Measurements from ENCODE around the gene RPL38. TPM values are rescaled to one million over a fixed set of nuclear protein-coding genes. Genes with fewer than 3 reads are reported as not detected.

RPL38 gene
- total RNA-seq, 1 experiment from 2014 or later, result 3,689 TPM

DNA sequence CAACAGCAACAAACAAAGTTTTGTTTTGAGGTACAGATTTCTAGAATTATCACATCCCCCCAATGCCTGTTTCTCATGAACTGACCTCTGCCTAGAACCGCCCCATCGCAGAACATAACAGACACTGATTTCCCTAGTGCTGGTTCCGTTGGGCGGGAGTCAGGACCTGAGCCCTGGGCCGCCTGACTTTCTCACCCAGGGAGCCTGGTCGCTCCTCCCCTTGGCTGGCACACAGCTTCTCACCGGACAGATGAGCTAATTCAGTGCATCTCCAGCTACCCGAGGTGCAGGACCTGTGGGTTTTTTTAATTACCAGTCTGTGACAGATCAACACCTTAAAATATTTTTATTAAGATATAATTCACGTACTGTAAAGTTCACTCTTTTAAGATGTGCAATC is 20.1 kb upstream of the RPL38 start:
- no peak overlapping the region for H3K4me3 ChIP-seq (ENCODE audit: low read length)
- TF ChIP-seq, protein P1, sequence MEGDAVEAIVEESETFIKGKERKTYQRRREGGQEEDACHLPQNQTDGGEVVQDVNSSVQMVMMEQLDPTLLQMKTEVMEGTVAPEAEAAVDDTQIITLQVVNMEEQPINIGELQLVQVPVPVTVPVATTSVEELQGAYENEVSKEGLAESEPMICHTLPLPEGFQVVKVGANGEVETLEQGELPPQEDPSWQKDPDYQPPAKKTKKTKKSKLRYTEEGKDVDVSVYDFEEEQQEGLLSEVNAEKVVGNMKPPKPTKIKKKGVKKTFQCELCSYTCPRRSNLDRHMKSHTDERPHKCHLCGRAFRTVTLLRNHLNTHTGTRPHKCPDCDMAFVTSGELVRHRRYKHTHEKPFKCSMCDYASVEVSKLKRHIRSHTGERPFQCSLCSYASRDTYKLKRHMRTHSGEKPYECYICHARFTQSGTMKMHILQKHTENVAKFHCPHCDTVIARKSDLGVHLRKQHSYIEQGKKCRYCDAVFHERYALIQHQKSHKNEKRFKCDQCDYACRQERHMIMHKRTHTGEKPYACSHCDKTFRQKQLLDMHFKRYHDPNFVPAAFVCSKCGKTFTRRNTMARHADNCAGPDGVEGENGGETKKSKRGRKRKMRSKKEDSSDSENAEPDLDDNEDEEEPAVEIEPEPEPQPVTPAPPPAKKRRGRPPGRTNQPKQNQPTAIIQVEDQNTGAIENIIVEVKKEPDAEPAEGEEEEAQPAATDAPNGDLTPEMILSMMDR (conservative IDR thresholded peaks at IDR 0.05; ENCODE audit: low read depth, low read length), result no peak
- TF ChIP-seq EZH2phosphoT487 (IDR thresholded peaks at IDR 0.05; ENCODE audit: borderline replicate concordance, low read length) (no peak), EZH2 (IDR thresholded peaks at IDR 0.05; ENCODE audit: low read length, unreplicated experiment) (no peak)
- no peak overlapping the region for H3K4me2 ChIP-seq (ENCODE audit: low read length)
- no peaks in the 10 kb centered on the region for H3K79me2 ChIP-seq (ENCODE audit: low read length)
- DNase-seq (no peak), ATAC-seq (no peak)
- no peak overlapping the region for H3K9ac ChIP-seq (ENCODE audit: low read length)
- intact Hi-C loops (cut with micrococcal nuclease), result no loop called here
- H3K4me1 ChIP-seq (ENCODE audit: insufficient read depth, low read length), result no peaks in the 10 kb centered on the region
- H3K36me3 ChIP-seq (ENCODE audit: low read depth, low read length), result no peaks in the 10 kb centered on the region
- no peaks in the 10 kb centered on the region for H3K9me2 ChIP-seq (replicated peaks; ENCODE audit: low read length)
- no peak overlapping the region for H2AFZ ChIP-seq (ENCODE audit: low read length)
- H3F3A ChIP-seq (ENCODE audit: low read length, unreplicated experiment), result no peaks in the 10 kb centered on the region
- ChIA-PET POLR2A (ENCODE audit: unreplicated experiment) (no interaction called here), CTCF (interaction anchor here (0.5 kb wide), 1 partner anchor 25 kb away, joined by 3 read pairs; no protein-coding TSS in a partner anchor)
- H4K20me1 ChIP-seq (ENCODE audit: low read length), result no peaks in the 10 kb centered on the region
- no TSS peak for BruUV-seq (replicated peaks)
- H3K9me3 ChIP-seq (ENCODE audit: low read length), result no peaks in the 10 kb centered on the region
- peaks cover 64% of the 10 kb centered on the region for H3K27me3 ChIP-seq (ENCODE audit: low read length)
- no peak overlapping the region for H3K27ac ChIP-seq (ENCODE audit: low read length)

DNA sequence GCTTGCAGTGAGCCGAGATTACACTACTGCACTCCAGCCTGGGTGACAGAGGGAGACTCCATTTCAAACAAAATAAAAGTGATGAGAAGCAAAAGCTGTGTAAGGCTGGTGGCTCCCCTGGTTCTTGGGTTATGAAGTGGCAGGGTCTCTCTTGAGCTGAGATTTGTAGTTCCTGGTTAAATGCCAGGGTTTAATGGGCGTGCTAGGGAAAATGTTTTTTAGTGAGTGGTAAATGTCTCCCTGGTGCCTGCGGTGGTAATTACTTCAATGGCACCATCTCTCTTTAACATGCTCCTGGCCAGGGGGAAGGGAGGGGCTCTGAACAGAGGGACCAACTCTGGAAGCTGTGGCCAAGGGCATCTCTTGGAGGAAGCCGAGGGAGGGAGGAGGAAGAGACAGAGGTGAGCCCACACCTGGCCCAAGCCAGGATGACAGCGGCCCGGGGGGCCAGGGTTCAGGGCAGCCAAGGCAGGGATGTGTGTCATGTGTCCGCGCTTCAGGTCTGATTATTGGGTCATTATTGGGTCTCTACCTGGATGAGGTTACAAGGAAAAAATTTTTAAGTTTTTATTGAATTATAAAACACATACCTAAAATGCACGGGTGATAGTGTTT is 17.8 kb upstream of the RPL38 start:
- ChIA-PET POLR2A (ENCODE audit: unreplicated experiment) (no interaction called here), CTCF (no interaction called here)
- no peak overlapping the region for H2AFZ ChIP-seq (ENCODE audit: low read length)
- ATAC-seq (no peak), DNase-seq (no peak)
- no peak overlapping the region for H3K27ac ChIP-seq (ENCODE audit: low read length)
- H3K4me3 ChIP-seq (ENCODE audit: low read length), result no peak overlapping the region
- BruUV-seq (replicated peaks), result no TSS peak
- no peaks in the 10 kb centered on the region for H3K9me2 ChIP-seq (replicated peaks; ENCODE audit: low read length)
- no peak overlapping the region for H3K9ac ChIP-seq (ENCODE audit: low read length)
- no peaks in the 10 kb centered on the region for H3F3A ChIP-seq (ENCODE audit: low read length, unreplicated experiment)
- intact Hi-C loops (cut with micrococcal nuclease), result no loop called here
- no peak overlapping the region for H3K4me2 ChIP-seq (ENCODE audit: low read length)
- no peak for TF ChIP-seq EZH2phosphoT487 (IDR thresholded peaks at IDR 0.05; ENCODE audit: borderline replicate concordance, low read length)
- no peak for TF ChIP-seq EZH2 (IDR thresholded peaks at IDR 0.05; ENCODE audit: low read length, unreplicated experiment)
- TF ChIP-seq, protein P1 (conservative IDR thresholded peaks at IDR 0.05; ENCODE audit: low read depth, low read length), result no peak
- peaks cover 47% of the 10 kb centered on the region for H3K27me3 ChIP-seq (ENCODE audit: low read length)
- H3K4me1 ChIP-seq (ENCODE audit: insufficient read depth, low read length), result no peaks in the 10 kb centered on the region
- H3K36me3 ChIP-seq (ENCODE audit: low read depth, low read length), result no peaks in the 10 kb centered on the region
- no peaks in the 10 kb centered on the region for H4K20me1 ChIP-seq (ENCODE audit: low read length)
- H3K79me2 ChIP-seq (ENCODE audit: low read length), result no peaks in the 10 kb centered on the region
- no peaks in the 10 kb centered on the region for H3K9me3 ChIP-seq (ENCODE audit: low read length)

DNA sequence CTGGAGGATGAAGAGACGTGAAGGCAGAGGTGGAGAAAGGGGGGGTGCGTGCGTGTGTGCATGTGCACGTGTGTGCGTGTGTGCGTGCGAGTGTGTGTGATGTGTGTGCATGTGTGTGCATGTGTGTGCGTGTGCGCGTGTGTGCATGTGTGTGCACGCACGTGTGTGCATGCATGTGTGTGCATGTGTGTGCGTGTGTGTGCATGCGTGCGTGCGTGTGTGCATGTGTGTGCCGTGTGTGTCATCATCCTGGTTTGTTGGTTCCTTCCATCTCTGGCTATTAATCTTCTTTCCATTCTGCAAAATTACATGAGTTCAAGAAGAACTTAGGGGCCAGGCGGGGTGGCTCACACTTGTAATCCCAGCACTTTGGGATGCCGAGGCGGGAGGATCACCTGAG is 17.0 kb upstream of the RPL38 start:
- CTCF ChIA-PET, result no interaction called here

More for the DNA sequence above, 17.0 kb upstream of the RPL38 start:
- intact Hi-C loops (cut with micrococcal nuclease), result no loop called here
- H3K27me3 ChIP-seq (ENCODE audit: low read length), result peaks cover 39% of the 10 kb centered on the region
- H3K27ac ChIP-seq (ENCODE audit: low read length), result no peak overlapping the region
- no peak overlapping the region for H3K4me2 ChIP-seq (ENCODE audit: low read length)
- TF ChIP-seq EZH2phosphoT487 (IDR thresholded peaks at IDR 0.05; ENCODE audit: borderline replicate concordance, low read length) (no peak), EZH2 (IDR thresholded peaks at IDR 0.05; ENCODE audit: low read length, unreplicated experiment) (no peak)
- TF ChIP-seq, protein P1 (conservative IDR thresholded peaks at IDR 0.05; ENCODE audit: low read depth, low read length), result no peak
- H3K9me3 ChIP-seq (ENCODE audit: low read length), result no peaks in the 10 kb centered on the region
- H3K4me1 ChIP-seq (ENCODE audit: insufficient read depth, low read length), result no peaks in the 10 kb centered on the region
- H4K20me1 ChIP-seq (ENCODE audit: low read length), result no peaks in the 10 kb centered on the region
- H2AFZ ChIP-seq (ENCODE audit: low read length), result no peak overlapping the region
- no peak for DNase-seq
- H3F3A ChIP-seq (ENCODE audit: low read length, unreplicated experiment), result no peaks in the 10 kb centered on the region
- no TSS peak for BruUV-seq (replicated peaks)
- POLR2A ChIA-PET (ENCODE audit: unreplicated experiment), result no interaction called here
- no peaks in the 10 kb centered on the region for H3K9me2 ChIP-seq (replicated peaks; ENCODE audit: low read length)
- no peak for ATAC-seq
- H3K9ac ChIP-seq (ENCODE audit: low read length), result no peak overlapping the region
- no peaks in the 10 kb centered on the region for H3K79me2 ChIP-seq (ENCODE audit: low read length)
- no peak overlapping the region for H3K4me3 ChIP-seq (ENCODE audit: low read length)
- H3K36me3 ChIP-seq (ENCODE audit: low read depth, low read length), result no peaks in the 10 kb centered on the region
